ENCODE data around the gene CUTC. TPM values are rescaled to one million over a fixed set of nuclear protein-coding genes. Genes with fewer than 3 reads are reported as not detected.
A peak's percentile ranks its signal among the peaks of the same experiment; 100 is the strongest.

CUTC gene
- total RNA-seq, 1 donor from 2014 or later: 14.4 TPM

GRCh38 chr10:99693933-99694583, 38.0 kb upstream of the CUTC start:
- no peak for DNase-seq (ENCODE audit: low spot score)
- peaks cover 47% of the 10 kb centered on the region for H3K36me3 Mint-ChIP-seq (ENCODE audit: low read depth)

DNA sequence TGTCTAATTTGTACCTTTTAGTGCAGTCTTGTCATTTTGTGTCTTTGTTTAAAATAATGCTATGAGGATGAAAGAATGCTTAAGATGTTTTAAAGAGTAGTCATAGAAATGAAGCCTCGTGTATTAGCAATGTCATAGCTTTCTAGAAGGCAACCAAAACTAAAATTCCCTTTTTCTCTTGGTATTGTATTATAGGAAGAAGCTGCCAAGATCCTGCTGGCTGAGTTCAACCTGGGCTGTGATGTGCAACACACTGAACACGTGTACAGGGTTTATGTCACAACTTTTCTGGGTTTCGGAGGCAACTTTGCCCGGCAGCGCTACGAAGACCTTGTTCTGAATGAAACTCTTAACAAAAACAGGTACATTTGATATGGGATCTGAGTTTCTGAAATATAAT, 36.3 kb upstream of the CUTC start:
- H3K4me1 Mint-ChIP-seq (ENCODE audit: low read depth): peaks cover 10% of the 10 kb centered on the region
- H3K4me3 Mint-ChIP-seq (ENCODE audit: unreplicated experiment): no peak overlapping the region
- peak overlapping the region; percentile 19 for H3K27ac Mint-ChIP-seq (ENCODE audit: unreplicated experiment)
- H3K27me3 Mint-ChIP-seq (ENCODE audit: low read depth): no peaks in the 10 kb centered on the region
- no peaks in the 10 kb centered on the region for H3K9me3 Mint-ChIP-seq (ENCODE audit: low read depth)
- no peak for DNase-seq (ENCODE audit: low spot score)
- TF ChIP-seq, protein P1, sequence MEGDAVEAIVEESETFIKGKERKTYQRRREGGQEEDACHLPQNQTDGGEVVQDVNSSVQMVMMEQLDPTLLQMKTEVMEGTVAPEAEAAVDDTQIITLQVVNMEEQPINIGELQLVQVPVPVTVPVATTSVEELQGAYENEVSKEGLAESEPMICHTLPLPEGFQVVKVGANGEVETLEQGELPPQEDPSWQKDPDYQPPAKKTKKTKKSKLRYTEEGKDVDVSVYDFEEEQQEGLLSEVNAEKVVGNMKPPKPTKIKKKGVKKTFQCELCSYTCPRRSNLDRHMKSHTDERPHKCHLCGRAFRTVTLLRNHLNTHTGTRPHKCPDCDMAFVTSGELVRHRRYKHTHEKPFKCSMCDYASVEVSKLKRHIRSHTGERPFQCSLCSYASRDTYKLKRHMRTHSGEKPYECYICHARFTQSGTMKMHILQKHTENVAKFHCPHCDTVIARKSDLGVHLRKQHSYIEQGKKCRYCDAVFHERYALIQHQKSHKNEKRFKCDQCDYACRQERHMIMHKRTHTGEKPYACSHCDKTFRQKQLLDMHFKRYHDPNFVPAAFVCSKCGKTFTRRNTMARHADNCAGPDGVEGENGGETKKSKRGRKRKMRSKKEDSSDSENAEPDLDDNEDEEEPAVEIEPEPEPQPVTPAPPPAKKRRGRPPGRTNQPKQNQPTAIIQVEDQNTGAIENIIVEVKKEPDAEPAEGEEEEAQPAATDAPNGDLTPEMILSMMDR (IDR thresholded peaks at IDR 0.05): no peak
- H3K36me3 Mint-ChIP-seq (ENCODE audit: low read depth): peaks cover 56% of the 10 kb centered on the region

More at GRCh38 chr10:99693933-99694583, 38.0 kb upstream of the CUTC start:
- no peaks in the 10 kb centered on the region for H3K27me3 Mint-ChIP-seq (ENCODE audit: low read depth)
- H3K27ac Mint-ChIP-seq (ENCODE audit: unreplicated experiment): peak overlapping the region; percentile 92
- H3K9me3 Mint-ChIP-seq (ENCODE audit: low read depth): no peaks in the 10 kb centered on the region
- TF ChIP-seq, protein P1 (IDR thresholded peaks at IDR 0.05): no peak
- peaks cover 10% of the 10 kb centered on the region for H3K4me1 Mint-ChIP-seq (ENCODE audit: low read depth)
- H3K4me3 Mint-ChIP-seq (ENCODE audit: unreplicated experiment): peak overlapping the region; percentile 37

DNA sequence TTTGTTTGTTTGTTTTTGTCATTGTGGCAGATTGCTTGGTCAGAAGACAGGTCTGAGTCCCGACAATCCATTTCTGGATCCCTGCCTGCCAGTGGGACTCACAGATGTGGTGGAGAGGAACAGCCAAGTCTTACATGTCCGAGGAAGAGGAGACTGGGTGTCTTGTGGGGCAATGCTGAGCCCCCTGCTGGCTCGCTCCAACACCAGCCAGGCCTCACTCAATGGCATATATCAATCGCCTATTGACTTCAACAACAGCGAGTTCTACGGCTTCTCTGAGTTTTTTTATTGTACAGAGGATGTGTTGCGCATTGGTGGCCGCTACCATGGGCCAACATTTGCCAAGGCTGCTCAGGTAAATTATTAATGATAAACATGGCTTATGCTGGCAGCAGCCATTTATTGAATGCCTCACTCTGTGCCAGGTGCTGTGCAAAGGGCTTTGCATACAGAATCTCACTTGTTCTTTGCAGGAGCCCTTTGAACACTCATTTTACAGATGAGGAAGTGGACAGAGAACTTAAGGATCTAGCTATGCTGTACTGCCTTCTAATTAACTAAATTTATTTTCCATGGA, 33.4 kb upstream of the CUTC start:
- DNase-seq (ENCODE audit: low spot score): no peak
- no peak overlapping the region for H3K27ac Mint-ChIP-seq (ENCODE audit: unreplicated experiment)
- H3K4me1 Mint-ChIP-seq (ENCODE audit: low read depth): peaks cover 5% of the 10 kb centered on the region
- H3K36me3 Mint-ChIP-seq (ENCODE audit: low read depth): peaks cover 56% of the 10 kb centered on the region
- TF ChIP-seq, protein P1 (IDR thresholded peaks at IDR 0.05): peak; percentile 8
- H3K27me3 Mint-ChIP-seq (ENCODE audit: low read depth): no peaks in the 10 kb centered on the region
- no peak overlapping the region for H3K4me3 Mint-ChIP-seq (ENCODE audit: unreplicated experiment)
- H3K9me3 Mint-ChIP-seq (ENCODE audit: low read depth): no peaks in the 10 kb centered on the region

- Mint-ChIP-seq H3K9me3 (ENCODE audit: low read depth) (no peaks in the 10 kb centered on the region), H3K36me3 (ENCODE audit: low read depth) (peaks cover 64% of the 10 kb centered on the region), H3K4me1 (ENCODE audit: low read depth) (no peaks in the 10 kb centered on the region), H3K27me3 (ENCODE audit: low read depth) (no peaks in the 10 kb centered on the region), H3K4me3 (ENCODE audit: unreplicated experiment) (no peak overlapping the region), H3K27ac (ENCODE audit: unreplicated experiment) (no peak overlapping the region)
- TF ChIP-seq, protein P1 (IDR thresholded peaks at IDR 0.05): no peak
- DNase-seq (ENCODE audit: low spot score): no peak
Measured at GRCh38 chr10:99700649-99701048, 31.4 kb upstream of the CUTC start.

DNA sequence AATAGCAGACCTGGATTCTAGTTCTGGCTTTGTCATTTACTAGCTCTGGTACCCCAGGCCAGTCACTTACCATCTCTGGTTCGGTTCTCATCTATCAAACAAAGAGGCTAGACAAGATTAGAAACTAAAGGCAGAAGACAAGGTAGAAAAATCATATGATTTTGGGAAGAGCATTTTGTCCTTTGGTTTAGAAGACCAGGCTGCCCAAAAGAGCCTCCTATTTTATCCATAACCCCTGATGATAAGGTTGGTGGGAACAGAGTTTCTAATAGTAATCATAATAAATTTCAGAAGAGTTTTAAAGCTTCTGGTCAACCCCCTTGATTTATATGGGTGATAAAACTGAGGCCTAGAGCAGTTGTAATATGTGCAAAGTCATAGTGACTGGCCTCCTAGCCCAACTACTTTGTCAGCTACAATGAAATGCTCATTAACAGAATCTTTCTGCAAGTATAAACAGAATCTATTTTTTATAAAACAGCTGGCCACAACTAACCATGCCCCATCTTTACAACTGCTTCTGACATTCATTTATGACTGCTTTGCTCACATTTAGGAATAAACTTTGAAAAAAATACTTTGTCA, 23.5 kb upstream of the CUTC start:
- no peaks in the 10 kb centered on the region for H3K27me3 Mint-ChIP-seq (ENCODE audit: low read depth)
- H3K4me3 Mint-ChIP-seq (ENCODE audit: unreplicated experiment): no peak overlapping the region
- peaks cover 8% of the 10 kb centered on the region for H3K4me1 Mint-ChIP-seq (ENCODE audit: low read depth)
- no peak for DNase-seq (ENCODE audit: low spot score)
- no peak overlapping the region for H3K27ac Mint-ChIP-seq (ENCODE audit: unreplicated experiment)
- peaks cover 35% of the 10 kb centered on the region for H3K36me3 Mint-ChIP-seq (ENCODE audit: low read depth)
- TF ChIP-seq, protein P1 (IDR thresholded peaks at IDR 0.05): no peak
- no peaks in the 10 kb centered on the region for H3K9me3 Mint-ChIP-seq (ENCODE audit: low read depth)

All from chondrocyte (in vitro differentiated cells).